ENCODE results near the gene HMX1.

The HMX1 gene

DNA sequence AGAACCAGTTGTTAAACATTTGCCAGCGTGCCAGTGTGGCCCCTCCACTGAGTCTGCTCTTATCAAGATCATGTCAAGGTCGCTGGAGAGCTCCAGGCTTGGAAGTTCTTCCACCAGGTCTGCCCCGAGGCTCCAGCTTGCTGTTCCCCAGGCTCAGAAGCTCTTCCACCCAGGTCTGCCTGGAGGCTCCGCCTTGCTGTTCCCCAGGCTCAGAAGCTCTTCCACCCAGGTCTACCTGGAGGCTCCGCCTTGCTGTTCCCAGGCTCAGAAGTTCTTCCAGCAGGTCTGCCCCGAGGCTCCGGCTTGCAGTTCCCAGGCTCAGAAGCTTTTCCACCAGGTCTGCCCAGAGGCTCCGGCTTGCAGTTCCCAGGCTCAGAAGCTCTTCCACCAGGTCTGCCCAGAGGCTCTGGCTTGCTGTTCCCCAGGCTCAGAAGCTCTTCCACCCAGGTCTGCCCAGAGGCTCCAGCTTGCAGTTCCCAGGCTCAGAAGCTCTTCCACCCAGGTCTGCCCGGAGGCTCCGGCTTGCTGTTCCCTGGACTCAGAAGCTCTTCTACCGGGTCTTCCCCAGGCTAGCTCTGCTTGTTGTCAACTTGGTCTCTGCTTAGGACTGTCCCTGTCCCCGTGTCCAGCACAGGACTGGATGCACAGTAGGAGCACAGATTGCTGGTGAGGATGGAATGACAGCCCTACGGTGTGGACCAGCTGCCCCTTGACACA, 54.4 kb downstream of the HMX1 start:
- peak; percentile 8 for DNase-seq
